Anterior cingulate cortex (tissue), 58 donors: Measurements from ENCODE around the gene ENHO.
"Not testable (repeated sequence)": the region's sequence is repeated elsewhere in the genome, so short reads cannot be mapped to it uniquely, and the experiment has no call there.

Source experiments
- DNase-seq, 58 donors: peaks; one replicate each; lab custom pipeline; 2025; lab: John Stamatoyannopoulos, UW

ENHO gene

DNA sequence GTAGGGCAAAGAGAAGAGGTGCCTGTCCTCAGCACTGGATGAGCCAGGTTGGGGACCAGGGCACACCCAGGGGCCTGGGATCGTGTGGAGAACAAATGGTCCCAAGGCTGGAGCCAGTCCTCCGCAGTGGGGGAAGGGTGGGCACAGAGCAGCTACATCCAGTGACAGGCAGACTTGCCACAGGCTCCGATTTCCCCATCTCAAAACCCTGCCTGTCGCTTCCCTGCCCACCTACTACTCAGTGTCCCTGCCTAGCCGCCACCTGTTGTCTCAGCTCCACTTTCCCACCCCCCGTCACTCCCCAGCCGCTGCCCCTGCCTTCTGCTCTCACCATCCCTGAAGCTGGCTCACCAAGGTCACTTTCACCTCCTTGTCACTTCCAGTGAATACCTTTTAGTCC is 13.9 kb upstream of the ENHO start:
- DNase-seq: no peak

DNA sequence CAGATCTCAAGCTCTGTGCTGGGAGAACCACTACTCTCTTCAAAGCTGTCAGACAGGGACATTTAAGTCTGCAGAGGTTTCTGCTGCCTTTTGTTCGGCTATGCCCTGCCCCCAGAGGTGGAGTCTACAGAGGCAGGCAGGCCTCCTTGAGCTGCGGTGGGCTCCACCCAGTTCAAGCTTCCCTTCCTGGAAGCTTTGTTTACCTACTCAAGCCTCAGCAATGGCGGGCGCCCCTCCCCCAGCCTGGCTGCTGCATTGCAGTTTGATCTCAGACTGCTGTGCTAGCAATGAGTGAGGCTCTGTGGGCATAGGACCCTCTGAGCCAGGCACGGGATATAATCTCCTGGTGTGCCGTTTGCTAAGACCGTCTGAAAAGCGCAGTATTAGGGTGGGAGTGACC is 9.3 kb upstream of the ENHO start:
- not testable (repeated sequence) for DNase-seq

DNA sequence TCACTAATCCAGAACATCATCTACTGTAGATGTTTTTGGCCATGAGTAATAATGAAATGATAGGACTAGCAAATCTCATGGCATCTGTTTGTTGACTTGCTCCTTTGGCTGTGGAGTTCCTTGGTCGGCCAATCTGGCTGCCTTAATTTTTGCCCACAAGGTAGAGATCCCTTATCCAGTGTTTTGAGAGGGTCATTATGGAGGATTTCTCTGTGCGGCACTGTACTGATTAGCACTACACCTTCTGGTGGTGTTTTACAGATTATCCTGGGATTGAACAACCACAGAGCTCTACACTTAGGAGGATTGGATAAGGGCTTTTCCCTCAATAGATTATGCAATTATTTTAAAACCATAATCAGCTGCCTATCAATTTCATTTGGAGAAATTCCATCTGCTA is 3.2 kb upstream of the ENHO start:
- no peak for DNase-seq

- DNase-seq: no peak
Measured at GRCh38 chr9:34524349-34524748, 1.6 kb upstream of the ENHO start.

- peak in 41 of 58 donors; percentile 9 to 67 (median 44) for DNase-seq
Measured at GRCh38 chr9:34522091-34522887, 501 bp downstream of the ENHO start.

- DNase-seq: no peak
Measured at GRCh38 chr9:34521406-34522045, 1.3 kb downstream of the ENHO start.

- DNase-seq: no peak
Measured at GRCh38 chr9:34520505-34521385, 2.0 kb downstream of the ENHO start.

DNA sequence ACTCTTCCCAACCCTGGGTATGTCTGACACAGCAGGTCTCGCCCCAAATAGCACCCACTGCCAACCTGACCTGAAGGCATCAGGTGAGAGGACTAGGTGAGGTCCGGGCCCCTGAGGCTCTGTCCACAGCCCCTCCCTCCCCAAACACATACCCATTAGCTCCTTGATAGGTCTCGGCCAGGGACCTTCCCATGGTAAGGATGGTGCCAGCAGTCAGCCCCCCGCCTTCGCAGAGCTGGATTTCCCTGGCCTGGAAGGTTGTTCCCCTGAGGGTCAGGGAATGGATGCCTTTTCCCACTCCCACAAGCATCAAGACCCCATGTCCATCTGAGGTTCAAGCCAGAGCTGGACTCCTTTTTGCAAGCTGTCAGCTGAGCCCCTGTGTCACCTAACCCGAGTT is 2.7 kb downstream of the ENHO start:
- no peak for DNase-seq

- DNase-seq: no peak
Measured at GRCh38 chr9:34519321-34520020, 3.3 kb downstream of the ENHO start.

DNA sequence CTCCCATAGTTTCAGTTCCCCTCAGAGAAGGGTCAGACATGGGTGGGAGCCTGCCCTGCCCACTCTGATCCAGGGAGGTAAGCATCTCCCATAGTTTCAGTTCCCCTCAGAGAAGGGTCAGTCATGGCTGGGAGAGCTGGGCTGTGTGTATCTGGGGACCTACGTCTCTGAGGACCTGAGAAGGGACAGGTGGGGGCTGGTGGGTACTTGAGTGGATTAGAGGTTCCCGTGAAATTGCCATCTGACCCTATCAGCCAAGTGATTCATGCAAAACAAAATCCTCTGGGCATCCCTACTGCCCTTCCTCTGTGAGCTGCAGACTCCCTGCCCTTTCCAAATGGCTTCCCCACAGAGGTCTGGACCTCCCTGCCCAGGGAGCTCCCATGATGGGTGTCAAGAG is 3.9 kb downstream of the ENHO start:
- no peak for DNase-seq

DNA sequence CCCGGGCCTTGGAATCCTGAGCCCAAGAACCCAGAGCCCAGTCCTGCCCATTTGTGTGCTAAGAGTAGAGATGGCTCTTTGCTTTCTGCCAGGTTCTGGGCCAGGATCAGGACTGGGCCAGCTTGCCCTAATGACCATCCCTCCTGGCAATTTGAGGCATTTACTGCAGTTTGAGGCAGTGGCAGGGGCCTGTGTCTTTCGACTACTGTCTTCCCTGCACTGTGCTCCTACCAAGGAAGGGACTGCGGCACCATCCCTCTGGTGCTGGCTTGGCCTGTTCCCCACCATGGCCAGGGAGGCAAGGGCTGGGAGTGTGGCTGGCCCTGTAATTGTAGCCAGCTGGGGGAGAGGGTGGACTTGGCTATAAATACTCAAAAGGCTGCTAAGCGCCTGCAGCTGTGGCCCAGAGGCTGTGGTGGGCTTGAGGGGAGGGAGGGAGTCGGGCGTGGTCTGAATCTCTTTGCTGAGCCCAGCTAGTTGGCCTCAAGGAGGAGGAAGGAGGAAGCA is 4.6 kb downstream of the ENHO start:
- DNase-seq: no peak

- no peak for DNase-seq
Measured at GRCh38 chr9:34517185-34517584, 5.6 kb downstream of the ENHO start.

DNA sequence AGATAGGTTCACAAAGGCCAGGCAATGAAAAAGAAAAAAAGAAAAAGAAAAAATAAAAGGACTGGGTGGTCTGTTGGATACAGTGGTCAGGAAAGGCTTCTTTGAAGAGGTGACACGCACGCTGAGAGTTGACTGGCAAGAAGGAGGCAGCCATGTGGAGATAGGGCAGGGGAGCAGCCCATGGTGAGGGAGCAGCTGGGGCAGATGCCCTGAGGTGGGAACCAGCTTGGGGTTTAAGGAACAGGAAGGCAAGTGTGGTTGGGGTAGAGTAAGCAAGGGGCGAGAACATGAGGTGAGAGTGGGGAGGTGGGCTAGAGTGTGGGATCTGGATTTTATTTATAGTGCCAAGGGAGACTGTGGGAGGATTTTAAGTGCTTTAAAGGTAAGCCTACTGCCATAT is 6.8 kb downstream of the ENHO start:
- DNase-seq: no peak

DNA sequence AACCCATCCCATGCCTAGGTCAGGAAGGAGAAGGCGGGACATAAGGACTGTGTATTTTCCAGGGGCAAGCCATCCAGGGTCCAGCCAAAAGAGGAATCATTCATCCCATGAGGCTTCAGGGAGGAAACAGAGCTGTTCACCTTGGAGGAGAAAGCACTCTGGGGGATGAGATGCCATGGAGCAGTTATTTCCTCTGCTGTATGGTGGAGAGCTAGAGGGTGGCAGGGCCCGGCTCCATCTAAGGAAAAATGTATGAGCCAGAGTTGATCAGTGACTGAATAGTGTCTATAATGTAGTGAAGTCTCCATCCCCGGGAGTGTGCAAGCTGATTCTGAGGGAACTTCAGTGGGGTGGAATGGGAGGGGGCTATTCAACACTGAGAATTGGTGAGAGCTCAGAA is 8.0 kb downstream of the ENHO start:
- no peak for DNase-seq

DNA sequence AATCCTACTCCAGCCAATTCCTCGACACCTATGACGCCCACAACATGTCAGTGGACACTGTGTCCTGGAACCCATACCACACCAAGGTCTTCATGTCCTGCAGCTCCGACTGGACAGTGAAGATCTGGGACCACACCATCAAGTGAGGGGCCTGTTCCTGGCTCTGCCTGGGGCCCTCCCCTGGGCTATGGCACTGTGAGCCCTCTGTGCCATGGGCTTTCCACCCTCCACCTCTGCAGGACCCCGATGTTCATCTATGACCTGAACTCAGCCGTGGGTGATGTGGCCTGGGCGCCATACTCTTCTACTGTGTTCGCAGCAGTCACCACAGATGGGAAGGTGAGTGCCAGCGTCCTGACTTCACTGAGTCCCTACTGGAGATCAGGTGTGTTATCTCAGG is 8.4 kb downstream of the ENHO start:
- DNase-seq: no peak

DNA sequence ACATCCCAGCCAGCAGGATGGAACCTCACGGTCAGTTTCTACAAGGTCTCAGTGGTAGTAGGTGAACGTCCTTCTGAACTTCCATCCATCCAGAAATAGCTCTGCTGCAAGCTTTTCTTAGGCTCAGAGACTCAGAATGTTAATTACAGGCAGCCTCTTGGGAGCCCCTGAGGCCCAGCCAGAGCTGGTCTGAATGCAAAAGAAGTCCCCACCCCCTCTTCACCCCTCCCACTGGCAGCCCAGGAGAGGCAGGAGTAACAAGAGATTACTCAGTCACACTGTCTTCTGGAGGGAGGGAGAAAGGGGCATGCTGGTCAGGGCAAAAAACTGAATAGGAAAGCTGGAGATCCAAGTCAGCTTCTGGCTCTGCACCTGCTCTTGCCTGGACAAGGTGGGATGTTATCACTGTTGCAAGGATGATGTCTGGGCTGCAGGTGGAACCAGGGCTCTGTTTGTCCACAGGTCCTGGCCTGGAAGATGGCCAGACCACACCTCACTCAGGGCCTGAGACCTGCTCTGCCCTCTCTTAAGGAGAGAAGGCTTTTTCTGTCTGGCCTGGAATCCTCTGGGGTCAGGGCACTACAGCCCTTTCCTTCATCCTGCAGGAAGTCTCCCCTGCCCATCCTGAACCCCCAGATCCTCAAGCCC is 9.1 kb downstream of the ENHO start:
- peak in 38 of 58 donors; percentile 9 to 75 (median 38) for DNase-seq

DNA sequence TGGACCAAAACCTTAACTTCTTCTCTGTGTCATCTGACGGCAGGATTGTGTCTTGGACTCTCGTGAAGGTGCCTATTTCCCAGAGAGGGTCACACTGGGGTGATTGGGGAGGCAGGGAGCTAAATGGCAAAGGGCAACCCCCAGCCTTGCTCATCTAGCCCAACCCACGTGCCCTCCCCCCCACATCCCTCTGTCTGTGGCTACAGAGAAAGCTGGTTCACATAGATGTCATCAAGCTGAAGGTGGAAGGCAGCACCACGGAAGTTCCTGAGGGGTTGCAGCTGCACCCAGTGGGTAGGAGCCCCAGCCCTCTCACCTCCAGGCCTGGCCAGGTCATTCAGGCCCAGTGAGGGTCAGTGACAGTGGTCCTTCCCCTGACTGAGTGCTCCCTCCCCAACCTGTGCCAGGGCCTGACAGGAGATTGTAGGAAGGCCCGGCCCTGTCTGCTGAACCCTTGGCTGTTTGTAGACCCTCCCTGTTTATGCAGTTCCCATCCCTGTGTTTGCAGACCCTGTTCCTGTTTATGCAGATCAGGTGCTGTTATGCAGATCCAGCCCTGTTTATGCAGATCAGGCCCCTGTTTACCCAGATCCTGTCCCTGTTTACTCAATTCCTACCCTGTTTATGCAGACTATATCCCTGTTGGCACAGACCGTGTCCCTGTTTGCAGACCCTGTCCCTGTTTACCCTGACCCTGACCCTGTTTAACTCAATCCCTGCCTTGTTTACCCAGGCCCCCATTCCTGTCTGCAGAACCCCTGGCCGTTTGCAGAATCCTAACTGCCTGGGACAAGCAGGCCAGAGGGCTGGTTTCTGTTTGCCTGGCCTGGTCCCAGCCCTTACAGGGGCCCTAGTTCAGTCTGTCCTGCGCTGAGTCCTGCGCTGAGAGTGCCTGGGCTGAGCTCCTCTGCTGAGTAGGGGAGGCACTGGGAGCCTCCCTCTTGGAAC is 10.4 kb downstream of the ENHO start:
- peak in 34 of 58 donors; percentile 15 to 79 (median 42) for DNase-seq
